GM23338 (cell line): ENCODE measurements around the gene DDC. TPM values are rescaled to one million over a fixed set of nuclear protein-coding genes. Genes with fewer than 3 reads are reported as not detected.

Source experiments
- ATAC-seq: fragments of 200-7000 bp; cut with Tn5 transposase; 3 replicates; pipeline ENCODE4 v1.9.1; 2020
- DNase-seq: peaks from one replicate; pipeline ENCODE4 v3.0.0-alpha.2; 2015; ENCODE audit warnings: low spot score
- H2AFZ ChIP-seq: fragments of 200-600 bp; sonication (generic); 2 replicates; pipeline ENCODE4 v1.8.0; 2016; ENCODE audit warnings: antibody characterized with exemption, mild to moderate bottlenecking, moderate library complexity
- H3F3A ChIP-seq: fragments of 200-600 bp; sonication (generic); replicated peaks from 2 replicates; pipeline ENCODE4 v1.8.0; 2017; ENCODE audit warnings: antibody characterized with exemption, mixed run types, low read depth
- H3K27ac ChIP-seq: fragments of 200-600 bp; sonication (generic); 2 replicates; pipeline ENCODE4 v1.6.1; 2016; ENCODE audit warnings: low read depth
- H3K27me3 ChIP-seq: fragments of 200-600 bp; sonication (generic); 2 replicates; pipeline ENCODE4 v1.8.0; 2016; ENCODE audit warnings: mild to moderate bottlenecking, mixed run types, moderate library complexity; ENCODE audit not compliant: insufficient read depth
- H3K36me3 ChIP-seq: fragments of 200-600 bp; sonication (generic); 2 replicates; pipeline ENCODE4 v1.8.0; 2016; ENCODE audit warnings: mild to moderate bottlenecking; ENCODE audit not compliant: insufficient read depth
- H3K4me1 ChIP-seq: fragments of 200-600 bp; sonication (generic); 2 replicates; pipeline ENCODE4 v1.8.0; 2016; ENCODE audit warnings: mild to moderate bottlenecking, moderate library complexity; ENCODE audit not compliant: insufficient read depth
- H3K4me2 ChIP-seq: fragments of 200-600 bp; sonication (generic); 2 replicates; pipeline ENCODE4 v1.7.1; 2017; ENCODE audit warnings: mixed run types
- H3K4me3 ChIP-seq: fragments of 200-600 bp; sonication (generic); 2 replicates; pipeline ENCODE4 v1.6.1; 2016; ENCODE audit warnings: mixed run types
- H3K79me2 ChIP-seq: fragments of 200-600 bp; sonication (generic); replicated peaks from 2 replicates; pipeline ENCODE4 v1.8.0; 2017; ENCODE audit warnings: mild to moderate bottlenecking; ENCODE audit not compliant: insufficient read depth
- H3K9me2 ChIP-seq: fragments of 200-600 bp; sonication (generic); 2 replicates; pipeline ENCODE4 v1.8.0; 2017; ENCODE audit not compliant: insufficient read depth
- H4K20me1 ChIP-seq: fragments of 200-600 bp; sonication (generic); replicated peaks from 2 replicates; pipeline ENCODE4 v1.8.0; 2017; ENCODE audit warnings: mild to moderate bottlenecking; ENCODE audit not compliant: insufficient read depth
- H3K27ac Mint-ChIP-seq: 2 replicates; pipeline ENCODE4 v1.8.0; 2020; ENCODE audit warnings: inconsistent platforms, mild to moderate bottlenecking, moderate library complexity, mixed read lengths
- H3K27me3 Mint-ChIP-seq: 3 replicates; pipeline ENCODE4 v1.8.0; 2022; ENCODE audit warnings: low read depth, mild to moderate bottlenecking, moderate library complexity, mixed read lengths, inconsistent platforms; ENCODE audit not compliant: insufficient read depth, poor library complexity
- H3K36me3 Mint-ChIP-seq: 3 replicates; pipeline ENCODE4 v1.8.0; 2021; ENCODE audit warnings: low read depth, mild to moderate bottlenecking, inconsistent platforms, moderate library complexity, mixed read lengths
- H3K4me1 Mint-ChIP-seq: 3 replicates; pipeline ENCODE4 v1.8.0; 2020; ENCODE audit warnings: mild to moderate bottlenecking, inconsistent platforms, mixed read lengths
- H3K4me3 Mint-ChIP-seq: 3 replicates; pipeline ENCODE4 v1.8.0; 2021; ENCODE audit warnings: moderate library complexity, mild to moderate bottlenecking, inconsistent platforms, mixed read lengths
- H3K9me3 Mint-ChIP-seq: 3 replicates; pipeline ENCODE4 v1.8.0; 2020; ENCODE audit warnings: moderate library complexity, mild to moderate bottlenecking, inconsistent platforms, mixed read lengths
- CREB1 ChIP-seq: fragments of 250-450 bp; sonication (Bioruptor Pico); IDR thresholded peaks from 2 replicates; pipeline ENCODE4 v1.5.0; 2020; ENCODE audit warnings: low read depth, mild to moderate bottlenecking, moderate library complexity
- CTCF ChIP-seq, 2 experiments: fragments of 200-600 bp in 1 of 2; sonication (generic) in 1 of 2; conservative IDR thresholded peaks; 2 replicates each; pipeline versions ENCODE4 v1.5.1 to v1.6.1; 2016 to 2017; ENCODE audit warnings: antibody characterized with exemption in 2 of 2, low read depth in 2 of 2, mild to moderate bottlenecking in 2 of 2, moderate library complexity in 1 of 2
- EZH2phosphoT487 ChIP-seq: fragments of 200-600 bp; sonication (generic); IDR thresholded peaks from one replicate; pipeline ENCODE4 v1.8.1; 2018; ENCODE audit warnings: antibody characterized with exemption; ENCODE audit not compliant: unreplicated experiment
- JUNB ChIP-seq: IDR thresholded peaks from one replicate; pipeline ENCODE4 v1.6.1; 2016; ENCODE audit warnings: antibody characterized with exemption; ENCODE audit not compliant: unreplicated experiment
- NANOG ChIP-seq: IDR thresholded peaks from 2 replicates; pipeline ENCODE4 v1.6.1; 2016; ENCODE audit warnings: antibody characterized with exemption, borderline replicate concordance
- POLR2AphosphoS5 ChIP-seq: IDR thresholded peaks from 2 replicates; pipeline ENCODE4 v1.6.1; 2016; ENCODE audit warnings: antibody characterized with exemption, low read depth
- STAT1 ChIP-seq: IDR thresholded peaks from one replicate; pipeline ENCODE4 v1.6.1; 2016; ENCODE audit warnings: antibody characterized with exemption; ENCODE audit not compliant: unreplicated experiment
- ZNF114 ChIP-seq: fragments of 250-450 bp; sonication (Bioruptor Pico); IDR thresholded peaks from 2 replicates; pipeline ENCODE4 v1.5.0; 2020; ENCODE audit warnings: mild to moderate bottlenecking, moderate library complexity
- ZNF331 ChIP-seq: fragments of 250-450 bp; sonication (Bioruptor Pico); IDR thresholded peaks from 2 replicates; pipeline ENCODE4 v1.5.0; 2020; ENCODE audit warnings: low read depth, mild to moderate bottlenecking, moderate library complexity
- ZNF462 ChIP-seq: fragments of 250-450 bp; sonication (Bioruptor Pico); IDR thresholded peaks from 2 replicates; pipeline ENCODE4 v1.5.0; 2020; ENCODE audit warnings: mild to moderate bottlenecking, moderate library complexity
- polyA plus RNA-seq: library from polyadenylated mRNA; unstranded; fragments of >200 nt; fragmentation: Nextera tagmentation; extraction: Ambion mirVana; gene quantifications from 2 replicates; pipeline ENCODE4 v1.2.1, GENCODE V29; 2016
- total RNA-seq: library from RNA; depleted of rRNA; stranded (reverse); fragments of >200 nt; shearing (Covaris generic); gene quantifications from 2 replicates; pipeline ENCODE4 v1.2.3, GENCODE V29; 2014
- TF ChIP-seq, protein P1 (sequence below): IDR thresholded peaks from one replicate; pipeline ENCODE4 v1.6.1; 2018; ENCODE audit warnings: antibody characterized with exemption; ENCODE audit not compliant: unreplicated experiment

Gene DDC
- total and polyA plus RNA-seq, 2 experiments from 2014 or later, result not detected

DNA sequence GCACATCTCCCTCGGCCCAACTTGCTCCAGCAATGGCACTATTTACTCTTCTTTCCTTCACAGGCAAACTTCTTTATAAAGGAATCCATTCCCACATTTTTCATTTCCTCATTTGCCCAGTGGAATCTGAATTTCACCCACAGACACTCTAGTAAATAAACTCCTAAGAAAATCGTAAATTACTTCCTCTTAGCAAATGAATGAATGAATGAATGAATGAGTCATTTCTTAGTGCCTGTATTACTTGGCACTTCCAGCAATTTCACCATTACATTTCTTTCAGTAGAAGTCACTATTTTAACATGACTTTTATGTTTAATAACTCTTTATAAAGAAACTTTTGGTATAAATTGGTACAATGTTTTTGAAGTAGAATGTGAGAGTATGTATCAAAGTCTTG is 55.7 kb downstream of the DDC start:
- H3F3A ChIP-seq, result no peaks in the 10 kb centered on the region
- no peak overlapping the region for H3K4me2 ChIP-seq
- Mint-ChIP-seq H3K36me3 (no peaks in the 10 kb centered on the region), H3K27me3 (no peaks in the 10 kb centered on the region), H3K27ac (no peak overlapping the region), H3K4me1 (peaks cover 7% of the 10 kb centered on the region), H3K4me3 (no peak overlapping the region), H3K9me3 (no peaks in the 10 kb centered on the region; the same call in 2 of the 3 replicates)
- H3K4me1 ChIP-seq, result no peaks in the 10 kb centered on the region
- no peaks in the 10 kb centered on the region for H3K36me3 ChIP-seq
- H3K4me3 ChIP-seq, result no peak overlapping the region
- ATAC-seq, result no peak
- H3K79me2 ChIP-seq, result no peaks in the 10 kb centered on the region
- TF ChIP-seq EZH2phosphoT487 (no peak), CTCF (conservative IDR thresholded peaks at IDR 0.05; ENCODE audit: low read depth in 2 of 2) (no peak), CREB1 (CRISPR knock-in tag) (no peak), NANOG (no peak)
- no peaks in the 10 kb centered on the region for H3K27me3 ChIP-seq
- no peak for DNase-seq
- no peaks in the 10 kb centered on the region for H4K20me1 ChIP-seq
- H3K9me2 ChIP-seq, result 0 out of 2 replicates have a peak, but pooled peaks cover 6% of the 10 kb centered on the region
- no peak overlapping the region for H2AFZ ChIP-seq
- H3K27ac ChIP-seq, result no peak overlapping the region

GRCh38 chr7:50508471-50508943 is 56.7 kb downstream of the DDC start:
- Histone ChIP-seq H3K27ac (no peak overlapping the region), H2AFZ (0 out of 2 replicates have a peak overlapping the region, but pooled peaks have one; percentile 32), H3K36me3 (no peaks in the 10 kb centered on the region), H3K4me1 (no peaks in the 10 kb centered on the region), H3F3A (no peaks in the 10 kb centered on the region), H3K4me2 (no peak overlapping the region), H3K27me3 (no peaks in the 10 kb centered on the region), H3K79me2 (no peaks in the 10 kb centered on the region), H3K4me3 (no peak overlapping the region), H4K20me1 (no peaks in the 10 kb centered on the region), H3K9me2 (0 out of 2 replicates have a peak, but pooled peaks cover 6% of the 10 kb centered on the region)
- Mint-ChIP-seq H3K4me1 (peaks cover 7% of the 10 kb centered on the region), H3K36me3 (no peaks in the 10 kb centered on the region), H3K27ac (no peak overlapping the region), H3K9me3 (no peaks in the 10 kb centered on the region; the same call in 2 of the 3 replicates), H3K27me3 (no peaks in the 10 kb centered on the region), H3K4me3 (no peak overlapping the region)
- DNase-seq (no peak), ATAC-seq (no peak)
- no peak for TF ChIP-seq STAT1
- no peak for TF ChIP-seq ZNF331
- TF ChIP-seq JUNB, result no peak
- no peak for TF ChIP-seq POLR2AphosphoS5
- TF ChIP-seq, protein P1, sequence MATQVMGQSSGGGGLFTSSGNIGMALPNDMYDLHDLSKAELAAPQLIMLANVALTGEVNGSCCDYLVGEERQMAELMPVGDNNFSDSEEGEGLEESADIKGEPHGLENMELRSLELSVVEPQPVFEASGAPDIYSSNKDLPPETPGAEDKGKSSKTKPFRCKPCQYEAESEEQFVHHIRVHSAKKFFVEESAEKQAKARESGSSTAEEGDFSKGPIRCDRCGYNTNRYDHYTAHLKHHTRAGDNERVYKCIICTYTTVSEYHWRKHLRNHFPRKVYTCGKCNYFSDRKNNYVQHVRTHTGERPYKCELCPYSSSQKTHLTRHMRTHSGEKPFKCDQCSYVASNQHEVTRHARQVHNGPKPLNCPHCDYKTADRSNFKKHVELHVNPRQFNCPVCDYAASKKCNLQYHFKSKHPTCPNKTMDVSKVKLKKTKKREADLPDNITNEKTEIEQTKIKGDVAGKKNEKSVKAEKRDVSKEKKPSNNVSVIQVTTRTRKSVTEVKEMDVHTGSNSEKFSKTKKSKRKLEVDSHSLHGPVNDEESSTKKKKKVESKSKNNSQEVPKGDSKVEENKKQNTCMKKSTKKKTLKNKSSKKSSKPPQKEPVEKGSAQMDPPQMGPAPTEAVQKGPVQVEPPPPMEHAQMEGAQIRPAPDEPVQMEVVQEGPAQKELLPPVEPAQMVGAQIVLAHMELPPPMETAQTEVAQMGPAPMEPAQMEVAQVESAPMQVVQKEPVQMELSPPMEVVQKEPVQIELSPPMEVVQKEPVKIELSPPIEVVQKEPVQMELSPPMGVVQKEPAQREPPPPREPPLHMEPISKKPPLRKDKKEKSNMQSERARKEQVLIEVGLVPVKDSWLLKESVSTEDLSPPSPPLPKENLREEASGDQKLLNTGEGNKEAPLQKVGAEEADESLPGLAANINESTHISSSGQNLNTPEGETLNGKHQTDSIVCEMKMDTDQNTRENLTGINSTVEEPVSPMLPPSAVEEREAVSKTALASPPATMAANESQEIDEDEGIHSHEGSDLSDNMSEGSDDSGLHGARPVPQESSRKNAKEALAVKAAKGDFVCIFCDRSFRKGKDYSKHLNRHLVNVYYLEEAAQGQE, result no peak
- TF ChIP-seq ZNF114 (CRISPR knock-in tag), result no peak
- TF ChIP-seq ZNF462, result no peak
- TF ChIP-seq NANOG, result no peak
